ENCODE measurements around the gene CYP2S1. TPM values are rescaled to one million over a fixed set of nuclear protein-coding genes. Genes with fewer than 3 reads are reported as not detected.
A peak's percentile ranks its signal among the peaks of the same experiment; 100 is the strongest.
"Not testable (repeated sequence)": the region's sequence is repeated elsewhere in the genome, so short reads cannot be mapped to it uniquely, and the experiment has no call there.

CYP2S1 gene
- polyA plus RNA-seq, 1 donor, result 68.1 TPM

DNA sequence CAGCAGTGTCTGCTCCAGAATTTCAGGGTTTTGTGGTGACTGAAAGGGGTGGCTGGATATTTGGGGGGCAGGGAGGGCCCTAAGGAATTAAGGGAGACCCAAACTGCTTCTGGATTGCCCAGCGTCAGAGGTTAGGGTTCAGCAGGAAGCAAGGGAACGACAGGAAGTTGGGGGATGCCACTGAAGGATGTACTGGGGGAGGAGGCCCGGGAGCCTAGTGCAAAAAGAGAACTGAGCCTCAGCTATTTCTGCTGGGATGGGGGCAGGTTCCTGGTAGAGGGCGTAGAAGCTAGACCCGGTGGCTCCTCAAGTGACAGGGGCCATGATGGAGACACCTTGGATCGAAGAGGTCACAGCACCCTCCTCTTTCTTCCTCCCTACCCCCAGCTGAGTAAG lies 1.1 kb downstream of the CYP2S1 start:
- Histone ChIP-seq H3K4me3 (ENCODE audit: low read length) (peak overlapping the region; percentile 93), H3K36me3 (ENCODE audit: control insufficient read depth, insufficient read depth, low read length) (peaks cover 24% of the 10 kb centered on the region), H3K4me1 (ENCODE audit: control insufficient read depth, insufficient read depth, low read length) (peaks cover 18% of the 10 kb centered on the region), H3K27ac (ENCODE audit: low read length) (peak overlapping the region; percentile 96), H3K9me3 (ENCODE audit: control insufficient read depth, low read depth, low read length) (no peaks in the 10 kb centered on the region), H3K27me3 (ENCODE audit: control insufficient read depth, insufficient read depth, low read length) (peaks cover 6% of the 10 kb centered on the region)
- WGBS (ENCODE audit: insufficient coverage, low lambda C conversion rate), result 0% methylated on average over 1 of the region's 6 CpGs
- DNase-seq, result peak in 1 of 2 donors; percentile 31

DNA sequence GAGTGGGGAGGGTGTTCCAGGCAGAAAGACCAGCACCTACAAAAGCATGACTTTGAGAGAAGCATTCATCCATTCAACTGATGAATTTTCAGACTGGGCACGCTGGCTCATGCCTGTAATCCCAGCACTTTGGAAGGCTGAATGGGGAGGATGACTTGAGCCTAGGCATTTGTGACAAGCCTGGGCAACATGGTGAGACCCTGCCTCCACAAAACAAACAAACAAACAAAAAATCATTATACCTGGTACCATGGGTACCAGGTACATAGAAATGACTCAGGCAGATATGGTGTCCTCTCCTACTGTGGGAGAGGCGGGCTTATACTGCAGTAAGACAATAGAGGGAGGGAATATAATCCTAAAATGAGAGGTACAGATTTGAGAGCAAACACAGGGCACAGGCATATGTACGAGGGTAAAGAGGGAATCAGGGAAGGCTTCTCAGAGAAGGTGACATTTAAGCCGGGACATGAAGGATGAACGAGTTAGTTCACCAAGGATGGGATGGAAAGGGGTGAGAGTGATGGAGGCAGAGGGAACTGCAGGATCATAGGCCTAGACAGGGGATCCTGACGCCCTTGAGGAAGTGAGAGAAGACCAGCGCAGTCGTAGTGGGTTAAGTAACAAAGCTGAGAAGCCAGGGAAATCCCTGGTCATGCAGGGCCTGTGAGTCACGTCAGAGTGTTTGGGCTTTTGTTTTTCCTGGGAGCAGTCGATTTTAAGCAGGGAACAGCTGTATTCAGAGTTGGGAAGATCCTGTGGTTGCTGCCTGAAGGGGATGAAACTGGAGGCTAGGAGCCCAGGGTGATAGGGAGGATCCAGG lies 2.9 kb downstream of the CYP2S1 start:
- WGBS (ENCODE audit: insufficient coverage, low lambda C conversion rate), result 84% methylated on average over 3 of the region's 10 CpGs
- H3K27ac ChIP-seq (ENCODE audit: low read length), result no peak overlapping the region
- H3K36me3 ChIP-seq (ENCODE audit: control insufficient read depth, insufficient read depth, low read length), result peaks cover 24% of the 10 kb centered on the region
- H3K9me3 ChIP-seq (ENCODE audit: control insufficient read depth, low read depth, low read length), result no peaks in the 10 kb centered on the region
- no peak overlapping the region for H3K4me3 ChIP-seq (ENCODE audit: low read length)
- H3K4me1 ChIP-seq (ENCODE audit: control insufficient read depth, insufficient read depth, low read length), result peaks cover 18% of the 10 kb centered on the region
- peaks cover 6% of the 10 kb centered on the region for H3K27me3 ChIP-seq (ENCODE audit: control insufficient read depth, insufficient read depth, low read length)
- DNase-seq, result no peak

DNA sequence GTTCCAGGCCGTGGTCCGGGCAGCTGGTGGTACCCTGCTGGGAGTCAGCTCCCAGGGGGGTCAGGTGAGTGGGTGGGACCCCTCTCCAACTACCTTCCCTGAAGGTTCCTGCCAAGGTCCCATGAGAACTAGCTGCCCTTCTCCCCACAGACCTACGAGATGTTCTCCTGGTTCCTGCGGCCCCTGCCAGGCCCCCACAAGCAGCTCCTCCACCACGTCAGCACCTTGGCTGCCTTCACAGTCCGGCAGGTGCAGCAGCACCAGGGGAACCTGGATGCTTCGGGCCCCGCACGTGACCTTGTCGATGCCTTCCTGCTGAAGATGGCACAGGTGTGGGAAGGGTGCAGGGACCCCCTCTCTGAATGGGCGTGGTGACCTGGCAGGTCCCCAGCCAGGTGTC lies 5.5 kb downstream of the CYP2S1 start:
- H3K36me3 ChIP-seq (ENCODE audit: control insufficient read depth, insufficient read depth, low read length), result peaks cover 42% of the 10 kb centered on the region
- no CpG with 5 or more reads among the region's 11 CpGs for WGBS (ENCODE audit: insufficient coverage, low lambda C conversion rate)

DNA sequence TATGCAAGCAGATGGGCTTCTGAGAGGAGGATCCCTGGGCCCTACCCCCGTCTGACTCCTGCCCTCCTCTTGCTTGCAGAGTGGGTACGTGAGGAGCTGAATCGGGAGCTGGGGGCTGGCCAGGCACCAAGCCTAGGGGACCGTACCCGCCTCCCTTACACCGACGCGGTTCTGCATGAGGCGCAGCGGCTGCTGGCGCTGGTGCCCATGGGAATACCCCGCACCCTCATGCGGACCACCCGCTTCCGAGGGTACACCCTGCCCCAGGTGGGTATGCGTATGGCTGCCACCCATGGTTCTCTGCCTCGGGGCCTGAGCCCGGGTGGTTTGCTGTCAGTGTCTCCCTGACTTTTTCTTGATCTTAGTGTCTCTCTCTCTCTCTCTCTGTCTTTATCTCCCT lies 10.4 kb downstream of the CYP2S1 start:
- Histone ChIP-seq H3K9me3 (ENCODE audit: control insufficient read depth, low read depth, low read length) (no peaks in the 10 kb centered on the region), H3K4me3 (ENCODE audit: low read length) (no peak overlapping the region), H3K4me1 (ENCODE audit: control insufficient read depth, insufficient read depth, low read length) (no peaks in the 10 kb centered on the region), H3K27me3 (ENCODE audit: control insufficient read depth, insufficient read depth, low read length) (no peaks in the 10 kb centered on the region), H3K27ac (ENCODE audit: low read length) (no peak overlapping the region), H3K36me3 (ENCODE audit: control insufficient read depth, insufficient read depth, low read length) (peaks cover 44% of the 10 kb centered on the region)
- DNase-seq, result no peak
- WGBS (ENCODE audit: insufficient coverage, low lambda C conversion rate), result no CpG with 5 or more reads among the region's 18 CpGs

More for the DNA sequence above, 5.5 kb downstream of the CYP2S1 start:
- no peaks in the 10 kb centered on the region for H3K27me3 ChIP-seq (ENCODE audit: control insufficient read depth, insufficient read depth, low read length)
- H3K4me1 ChIP-seq (ENCODE audit: control insufficient read depth, insufficient read depth, low read length), result peaks cover 10% of the 10 kb centered on the region
- no peak for DNase-seq
- no peaks in the 10 kb centered on the region for H3K9me3 ChIP-seq (ENCODE audit: control insufficient read depth, low read depth, low read length)
- H3K4me3 ChIP-seq (ENCODE audit: low read length), result no peak overlapping the region
- no peak overlapping the region for H3K27ac ChIP-seq (ENCODE audit: low read length)

DNA sequence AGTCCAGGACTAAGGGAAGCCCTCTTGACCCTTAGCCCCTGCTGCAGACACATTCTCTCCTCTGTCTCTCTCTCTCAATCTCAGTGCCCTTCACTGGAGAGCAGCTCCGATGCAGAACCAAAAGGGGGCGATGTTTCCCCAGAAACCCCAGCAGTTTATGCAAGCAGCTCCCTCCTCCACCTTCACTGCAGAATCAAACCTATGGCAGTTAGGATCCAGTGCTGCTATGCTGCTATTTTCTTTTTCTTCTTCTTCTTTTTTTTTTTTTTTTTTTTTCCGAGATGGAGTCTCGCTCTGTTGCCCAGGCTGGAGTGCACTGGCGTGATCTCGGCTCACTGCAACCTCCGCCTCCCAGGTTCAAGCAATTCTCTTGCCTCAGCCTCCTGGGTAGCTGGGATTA lies 11.3 kb downstream of the CYP2S1 start:
- not testable (repeated sequence) for H3K27ac ChIP-seq (ENCODE audit: low read length); H3K4me1 ChIP-seq (ENCODE audit: control insufficient read depth, insufficient read depth, low read length); H3K27me3 ChIP-seq (ENCODE audit: control insufficient read depth, insufficient read depth, low read length); H3K9me3 ChIP-seq (ENCODE audit: control insufficient read depth, low read depth, low read length); H3K4me3 ChIP-seq (ENCODE audit: low read length)
- no CpG with 5 or more reads among the region's 7 CpGs for WGBS (ENCODE audit: insufficient coverage, low lambda C conversion rate)
- DNase-seq, result peak; percentile 75 to 83
- peaks cover 40% of the 10 kb centered on the region for H3K36me3 ChIP-seq (ENCODE audit: control insufficient read depth, insufficient read depth, low read length)

DNA sequence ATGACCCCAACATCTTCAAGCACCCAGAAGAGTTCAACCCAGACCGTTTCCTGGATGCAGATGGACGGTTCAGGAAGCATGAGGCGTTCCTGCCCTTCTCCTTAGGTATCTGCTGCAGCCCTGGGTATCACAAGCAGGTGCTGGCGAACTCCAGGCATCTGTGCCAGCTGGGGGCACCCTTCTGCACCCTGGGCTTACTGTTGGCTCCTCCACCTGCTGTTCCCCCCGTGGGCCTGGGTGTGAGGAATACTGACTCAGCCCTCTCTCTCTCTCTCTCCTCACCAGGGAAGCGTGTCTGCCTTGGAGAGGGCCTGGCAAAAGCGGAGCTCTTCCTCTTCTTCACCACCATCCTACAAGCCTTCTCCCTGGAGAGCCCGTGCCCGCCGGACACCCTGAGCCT lies 13.0 kb downstream of the CYP2S1 start:
- no CpG with 5 or more reads among the region's 10 CpGs for WGBS (ENCODE audit: insufficient coverage, low lambda C conversion rate)
- H3K36me3 ChIP-seq (ENCODE audit: control insufficient read depth, insufficient read depth, low read length), result peaks cover 40% of the 10 kb centered on the region
- H3K27ac ChIP-seq (ENCODE audit: low read length), result no peak overlapping the region
- DNase-seq, result no peak
- no peaks in the 10 kb centered on the region for H3K4me1 ChIP-seq (ENCODE audit: control insufficient read depth, insufficient read depth, low read length)
- H3K4me3 ChIP-seq (ENCODE audit: low read length), result no peak overlapping the region
- H3K27me3 ChIP-seq (ENCODE audit: control insufficient read depth, insufficient read depth, low read length), result no peaks in the 10 kb centered on the region
- H3K9me3 ChIP-seq (ENCODE audit: control insufficient read depth, low read depth, low read length), result no peaks in the 10 kb centered on the region

DNA sequence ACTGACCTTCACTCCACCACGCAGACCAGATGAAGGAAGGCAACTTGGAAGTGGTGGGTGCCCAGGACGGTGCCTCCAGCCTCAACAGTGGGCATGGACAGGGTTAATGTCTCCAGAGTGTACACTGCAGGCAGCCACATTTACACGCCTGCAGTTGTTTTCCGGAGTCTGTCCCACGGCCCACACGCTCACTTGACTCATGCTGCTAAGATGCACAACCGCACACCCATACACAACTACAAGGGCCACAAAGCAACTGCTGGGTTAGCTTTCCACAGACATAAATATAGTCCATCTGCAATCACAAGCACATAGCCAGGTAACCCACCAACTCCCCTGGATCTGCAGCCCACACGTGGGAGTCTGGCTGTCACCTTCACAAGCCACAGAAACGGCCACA lies 13.4 kb downstream of the CYP2S1 start:
- Histone ChIP-seq H3K27ac (ENCODE audit: low read length) (no peak overlapping the region), H3K4me1 (ENCODE audit: control insufficient read depth, insufficient read depth, low read length) (no peaks in the 10 kb centered on the region), H3K36me3 (ENCODE audit: control insufficient read depth, insufficient read depth, low read length) (peaks cover 36% of the 10 kb centered on the region), H3K27me3 (ENCODE audit: control insufficient read depth, insufficient read depth, low read length) (no peaks in the 10 kb centered on the region), H3K9me3 (ENCODE audit: control insufficient read depth, low read depth, low read length) (no peaks in the 10 kb centered on the region), H3K4me3 (ENCODE audit: low read length) (no peak overlapping the region)
- no peak for DNase-seq
- no CpG with 5 or more reads among the region's 9 CpGs for WGBS (ENCODE audit: insufficient coverage, low lambda C conversion rate)

DNA sequence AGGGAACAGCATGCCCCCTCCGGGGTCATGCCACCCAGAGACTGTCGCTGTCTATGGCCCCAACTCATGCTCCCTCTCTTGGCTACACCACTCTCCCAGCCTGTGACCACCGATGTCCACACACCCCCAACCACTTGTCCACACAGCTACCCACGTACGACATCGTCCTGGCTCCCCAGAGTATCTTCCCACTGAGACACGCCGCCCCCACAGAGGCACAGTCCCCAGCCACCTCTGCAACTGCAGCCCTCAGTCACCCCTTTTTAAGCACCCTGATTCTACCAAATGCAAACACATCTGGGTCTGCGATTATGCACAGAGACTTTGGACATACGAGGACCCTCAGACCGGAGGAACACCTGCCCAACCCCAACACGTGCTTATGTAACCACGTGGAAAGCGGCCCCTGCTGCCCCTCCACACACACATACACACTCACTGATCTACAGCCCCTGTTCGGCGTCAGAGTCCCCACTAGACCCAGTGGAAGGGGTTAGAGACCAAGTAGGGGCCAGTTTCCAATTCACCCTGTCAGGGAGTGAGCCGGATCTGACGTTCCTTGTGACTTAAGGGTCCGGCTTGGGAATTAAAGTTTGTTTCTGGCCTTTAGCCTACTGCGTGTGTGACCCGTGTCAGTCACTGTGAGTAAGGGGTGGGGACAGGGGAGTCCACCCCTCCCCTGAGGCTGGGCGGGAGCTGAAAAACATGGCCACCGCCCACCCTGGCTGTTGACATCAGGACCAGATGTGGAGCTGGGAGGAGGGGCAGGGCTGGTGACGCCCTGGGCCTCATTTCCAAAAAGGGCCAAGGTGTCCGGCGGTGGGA lies 14.1 kb downstream of the CYP2S1 start:
- H3K27me3 ChIP-seq (ENCODE audit: control insufficient read depth, insufficient read depth, low read length), result no peaks in the 10 kb centered on the region
- no CpG with 5 or more reads among the region's 26 CpGs for WGBS (ENCODE audit: insufficient coverage, low lambda C conversion rate)
- no peaks in the 10 kb centered on the region for H3K9me3 ChIP-seq (ENCODE audit: control insufficient read depth, low read depth, low read length)
- no peak overlapping the region for H3K27ac ChIP-seq (ENCODE audit: low read length)
- no peaks in the 10 kb centered on the region for H3K4me1 ChIP-seq (ENCODE audit: control insufficient read depth, insufficient read depth, low read length)
- DNase-seq, result peak in 1 of 2 donors; percentile 34
- no peak overlapping the region for H3K4me3 ChIP-seq (ENCODE audit: low read length)
- H3K36me3 ChIP-seq (ENCODE audit: control insufficient read depth, insufficient read depth, low read length), result peaks cover 31% of the 10 kb centered on the region

DNA sequence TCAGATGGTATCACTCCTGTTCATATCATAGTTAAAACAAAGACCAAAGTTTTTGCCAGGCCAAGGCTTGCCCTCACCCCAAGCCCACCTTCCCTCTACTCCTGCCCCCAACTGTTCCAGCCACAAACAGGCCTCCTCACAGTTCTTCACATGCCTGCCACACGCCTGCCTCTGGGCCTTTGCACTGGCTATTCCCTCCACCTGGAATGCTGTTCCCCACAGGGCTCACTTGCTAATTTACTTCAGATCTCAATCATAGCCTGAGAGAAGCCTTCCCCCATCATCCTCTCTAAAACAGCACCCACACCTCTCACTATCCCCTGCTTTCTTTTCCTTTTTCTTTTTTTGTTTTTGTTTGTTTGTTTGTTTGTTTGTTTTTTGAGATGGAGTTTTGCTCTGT lies 21.1 kb downstream of the CYP2S1 start:
- Histone ChIP-seq H3K9me3 (ENCODE audit: control insufficient read depth, low read depth, low read length) (no peaks in the 10 kb centered on the region), H3K27me3 (ENCODE audit: control insufficient read depth, insufficient read depth, low read length) (peaks cover 4% of the 10 kb centered on the region), H3K4me1 (ENCODE audit: control insufficient read depth, insufficient read depth, low read length) (peaks cover 4% of the 10 kb centered on the region), H3K27ac (ENCODE audit: low read length) (no peak overlapping the region), H3K4me3 (ENCODE audit: low read length) (no peak overlapping the region), H3K36me3 (ENCODE audit: control insufficient read depth, insufficient read depth, low read length) (no peaks in the 10 kb centered on the region)
- no CpG with 5 or more reads among the region's 1 CpG for WGBS (ENCODE audit: insufficient coverage, low lambda C conversion rate)
- DNase-seq, result no peak

DNA sequence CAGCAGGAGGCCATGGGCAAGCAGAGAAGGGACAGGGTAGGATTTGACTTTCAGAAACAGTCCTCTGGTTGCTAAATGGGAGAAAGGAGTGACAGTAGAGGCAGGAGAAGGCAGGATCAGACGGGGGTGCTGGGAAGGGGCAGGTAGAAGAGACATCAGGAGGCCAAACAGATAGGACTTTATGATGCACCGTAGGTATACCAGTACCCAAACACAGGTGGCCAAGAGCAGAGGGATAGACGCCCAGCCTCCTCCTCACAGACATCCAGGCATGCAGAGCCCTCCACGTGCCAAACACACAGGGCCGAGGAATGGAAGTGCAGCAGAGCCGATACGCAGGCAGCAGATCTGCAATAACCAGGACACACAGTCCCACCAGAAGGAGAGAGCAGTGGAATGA lies 24.7 kb downstream of the CYP2S1 start:
- no CpG with 5 or more reads among the region's 7 CpGs for WGBS (ENCODE audit: insufficient coverage, low lambda C conversion rate)
- Histone ChIP-seq H3K4me1 (ENCODE audit: control insufficient read depth, insufficient read depth, low read length) (peaks cover 9% of the 10 kb centered on the region), H3K27ac (ENCODE audit: low read length) (no peak overlapping the region), H3K36me3 (ENCODE audit: control insufficient read depth, insufficient read depth, low read length) (peaks cover 5% of the 10 kb centered on the region), H3K27me3 (ENCODE audit: control insufficient read depth, insufficient read depth, low read length) (peaks cover 17% of the 10 kb centered on the region), H3K9me3 (ENCODE audit: control insufficient read depth, low read depth, low read length) (no peaks in the 10 kb centered on the region), H3K4me3 (ENCODE audit: low read length) (no peak overlapping the region)
- DNase-seq, result no peak

Data from large intestine (tissue), 3 donors.